ENCODE results near the gene ABCC9. TPM values are rescaled to one million over a fixed set of nuclear protein-coding genes. Genes with fewer than 3 reads are reported as not detected.
"Not testable (repeated sequence)": the region's sequence is repeated elsewhere in the genome, so short reads cannot be mapped to it uniquely, and the experiment has no call there.

Gene ABCC9
- total RNA-seq, 1 donor from 2014 or later: 65.9 TPM

DNA sequence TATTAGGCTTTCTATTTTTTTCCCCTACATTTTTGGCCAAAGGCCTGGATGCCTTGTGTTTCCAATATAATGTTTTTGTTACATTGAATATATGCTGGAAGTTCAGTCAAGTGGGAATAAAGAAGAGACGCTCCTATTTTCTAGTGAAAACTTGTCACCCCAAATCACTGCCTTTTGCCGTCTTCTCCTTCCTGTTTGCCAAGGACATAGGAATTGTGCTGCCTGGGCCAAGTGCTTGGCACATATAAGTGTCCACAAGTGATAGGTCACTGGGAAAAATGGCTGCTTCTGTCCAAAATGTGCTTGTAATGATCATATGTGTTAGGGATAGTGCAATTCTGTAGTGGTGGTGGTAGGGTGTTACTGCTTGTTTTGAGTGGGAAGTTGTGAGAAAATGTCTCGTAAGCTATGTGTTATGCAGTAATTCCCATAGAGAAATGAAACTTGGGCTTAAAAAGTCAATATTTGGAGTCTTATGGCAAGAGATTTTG, 155.1 kb downstream of the ABCC9 start:
- DNase-seq (ENCODE audit: low spot score) (no peak), ATAC-seq (no peak)

- DNase-seq (ENCODE audit: low spot score); ATAC-seq: not testable (repeated sequence)
Observed at GRCh38 chr12:21782723-21783122, 158.5 kb downstream of the ABCC9 start.

DNA sequence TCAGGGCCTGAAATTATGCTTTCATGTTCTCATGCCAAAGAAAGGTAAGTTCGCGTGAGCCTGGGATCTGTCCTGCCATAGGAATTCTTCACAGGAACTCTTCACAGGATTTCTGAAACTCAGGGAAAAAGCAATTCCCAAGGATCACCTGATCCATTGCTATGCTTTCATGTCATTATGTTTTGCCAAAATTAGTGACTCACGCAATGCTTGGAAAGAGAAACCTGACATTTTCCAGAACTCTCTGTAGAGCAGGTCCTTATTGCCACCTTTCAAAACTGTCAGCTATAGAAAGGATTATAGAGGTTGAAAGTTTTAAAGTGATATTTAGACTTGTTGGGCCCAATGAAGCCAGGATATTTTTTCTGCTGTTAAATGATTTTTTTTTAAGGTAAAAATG, 160.4 kb downstream of the ABCC9 start:
- DNase-seq (ENCODE audit: low spot score) (no peak), ATAC-seq (peak; percentile 74)

- no peak for DNase-seq (ENCODE audit: low spot score)
Observed at GRCh38 chr12:21776175-21776574, 165.1 kb downstream of the ABCC9 start.

DNA sequence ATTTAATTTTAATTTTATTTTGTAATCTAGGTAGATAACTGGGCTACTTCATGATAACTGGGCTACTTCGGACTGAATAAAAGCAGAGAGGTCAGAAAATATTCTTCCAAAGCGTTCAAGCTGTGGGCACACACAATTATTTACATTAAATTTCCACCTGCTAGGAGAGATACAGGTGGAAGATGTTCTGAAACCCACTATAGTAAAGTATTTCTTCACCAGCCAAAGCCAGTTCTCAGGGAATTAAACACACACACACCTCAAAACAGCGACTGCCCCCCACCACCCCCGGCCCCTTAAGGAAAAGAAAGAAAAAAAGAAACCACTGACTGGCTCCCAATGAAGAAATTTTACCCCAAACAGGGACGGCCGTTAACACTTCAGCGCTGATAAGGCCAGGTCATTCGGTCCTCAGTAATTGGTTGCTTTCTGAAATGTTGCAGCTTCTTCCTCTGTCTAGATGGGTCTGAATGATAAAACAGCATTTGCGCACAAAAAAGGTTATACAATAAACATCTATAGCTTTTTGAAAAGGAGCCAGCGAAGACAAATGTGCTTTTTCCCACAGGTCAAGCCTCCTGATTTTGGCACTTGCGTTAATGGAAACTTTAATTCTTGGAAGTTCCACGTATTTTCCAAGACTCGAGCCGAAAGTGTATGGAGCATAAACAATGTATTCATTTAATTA, 165.9 kb downstream of the ABCC9 start:
- DNase-seq (ENCODE audit: low spot score) (no peak), ATAC-seq (peak; percentile 9)

More at GRCh38 chr12:21776175-21776574, 165.1 kb downstream of the ABCC9 start:
- ATAC-seq: peak; percentile 19

DNA sequence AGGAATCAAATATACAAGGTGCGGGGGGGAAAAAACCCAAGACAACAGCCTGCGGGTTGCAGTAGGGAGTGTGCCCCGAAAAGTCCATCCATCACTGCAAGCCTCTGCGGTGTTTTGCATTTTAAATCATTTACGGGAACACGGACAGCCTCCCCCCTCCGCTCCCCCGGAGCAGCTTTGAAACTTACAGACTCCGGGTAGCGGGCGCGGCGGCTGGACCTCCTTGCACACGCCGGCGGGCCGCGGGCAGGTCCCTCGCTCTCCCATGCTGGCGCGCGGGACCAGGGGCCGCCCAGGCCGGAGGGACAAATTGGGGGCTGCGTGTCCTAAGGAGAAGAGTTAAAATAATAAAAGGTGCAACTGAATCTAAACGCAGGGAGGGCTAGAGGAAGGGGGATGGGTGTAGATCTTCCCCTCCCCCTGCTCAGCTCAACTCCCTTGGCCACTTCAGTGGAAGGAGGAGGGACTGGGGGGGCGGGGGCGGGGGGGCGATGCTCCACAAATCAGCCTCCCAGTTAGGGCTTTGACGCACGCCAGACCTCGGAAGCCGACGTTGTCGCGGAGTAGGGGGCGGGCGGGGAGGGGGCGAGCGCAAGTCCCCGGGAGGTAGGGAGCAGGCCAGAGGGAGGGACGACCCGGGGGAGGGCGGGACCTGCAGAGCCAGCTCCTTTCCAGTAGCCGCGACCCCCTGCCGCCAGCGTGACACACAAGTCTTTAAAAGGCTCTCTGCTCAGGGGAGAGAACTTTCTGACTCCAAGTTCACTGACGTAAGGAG, 166.7 kb downstream of the ABCC9 start, which contains the start of gene KCNJ8:
Gene KCNJ8 (minus strand): TSS at position 349 of the 775 bp plus-strand sequence. CDS start 1,090 bp downstream, outside the sequence.
- ATAC-seq (peak; percentile 77), DNase-seq (ENCODE audit: low spot score) (peak; percentile 91)

GRCh38 chr12:21773806-21774205, 167.4 kb downstream of the ABCC9 start:
- ATAC-seq (peak; percentile 10), DNase-seq (ENCODE audit: low spot score) (no peak)

DNA sequence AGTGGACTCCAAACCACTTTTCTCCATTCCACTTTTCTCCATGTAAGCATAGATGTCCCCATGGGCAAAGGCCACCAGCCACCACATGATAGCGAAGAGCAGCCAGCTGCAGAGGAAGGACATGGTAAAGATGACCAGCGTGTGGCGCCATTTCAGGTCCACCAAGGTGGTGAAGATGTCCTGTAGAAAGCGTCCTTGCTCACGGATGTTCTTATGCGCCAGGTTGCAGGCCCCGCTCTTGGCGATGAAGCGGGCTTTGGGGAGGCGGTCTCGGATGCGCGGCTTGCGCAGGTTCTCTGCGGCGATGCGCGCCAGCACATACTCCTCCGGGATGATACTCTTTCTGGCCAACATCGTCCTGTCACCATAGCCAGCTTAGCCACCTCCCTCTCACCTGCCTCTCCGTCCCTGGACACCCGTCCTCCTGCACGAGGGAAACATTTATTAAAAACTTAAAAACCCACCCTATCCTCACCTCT, 167.9 kb downstream of the ABCC9 start:
- DNase-seq (ENCODE audit: low spot score): peak; percentile 93

DNA sequence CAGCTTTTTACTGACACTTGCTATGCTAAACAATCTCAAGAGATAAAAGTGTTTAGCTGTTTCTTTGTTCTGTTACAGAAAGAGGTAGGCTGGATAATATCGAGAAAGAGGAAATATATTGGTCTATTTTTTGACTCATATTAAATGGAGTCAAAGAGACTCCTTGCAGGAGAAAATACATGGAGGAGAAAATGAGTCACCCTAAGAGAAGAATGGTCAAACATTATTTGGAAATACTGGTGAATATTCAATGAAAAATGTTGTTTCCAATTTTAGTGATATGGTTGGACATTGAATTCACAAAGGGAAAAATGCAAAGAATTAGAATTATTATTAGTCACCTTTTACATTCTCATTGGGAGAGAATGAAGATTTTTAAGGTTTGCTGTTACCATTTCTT, 169.9 kb downstream of the ABCC9 start:
- no peak for ATAC-seq
- DNase-seq (ENCODE audit: low spot score): no peak

More for the DNA sequence above, 167.9 kb downstream of the ABCC9 start:
- peak; percentile 75 for ATAC-seq

DNA sequence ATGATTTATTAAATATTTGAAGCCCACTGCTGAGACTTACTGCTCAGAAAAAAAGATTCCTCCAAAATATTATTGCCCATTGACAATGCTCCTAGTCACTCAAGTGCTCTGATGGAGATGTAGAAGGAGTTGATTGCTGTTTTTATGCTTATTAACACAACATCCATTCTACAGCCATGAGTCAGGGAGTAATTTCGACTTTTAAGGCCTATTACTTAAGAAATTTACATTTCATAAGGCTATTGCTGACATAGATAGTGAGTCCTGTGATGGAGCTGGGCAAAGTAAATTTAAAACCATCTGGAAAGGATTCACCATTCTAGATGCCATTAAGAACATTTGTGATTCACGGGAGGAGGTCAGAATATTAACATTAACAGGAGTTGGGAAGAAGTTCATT, 171.9 kb downstream of the ABCC9 start:
- DNase-seq (ENCODE audit: low spot score): no peak

GRCh38 chr12:21766403-21766802, 174.8 kb downstream of the ABCC9 start:
- no peak for ATAC-seq
- no peak for DNase-seq (ENCODE audit: low spot score)

More for the DNA sequence above, 171.9 kb downstream of the ABCC9 start:
- ATAC-seq: no peak

DNA sequence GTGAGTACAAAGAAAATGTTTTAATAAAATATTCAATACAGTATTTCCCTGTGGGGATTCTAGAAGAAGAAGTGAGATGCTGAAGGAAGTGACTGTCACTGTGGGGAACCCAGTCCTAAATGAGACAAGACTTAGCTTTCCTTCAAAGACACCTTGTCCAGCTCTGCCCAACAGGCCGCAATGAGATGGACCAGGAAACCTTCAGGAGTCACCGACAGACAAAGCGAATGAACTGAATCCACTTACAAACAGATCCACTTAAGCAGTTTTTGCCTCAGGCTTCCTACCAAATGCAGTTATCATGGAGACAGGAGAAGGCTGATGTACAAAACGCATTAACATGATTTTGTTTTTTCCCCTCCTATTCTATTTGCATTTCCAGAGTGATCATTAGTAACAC, 176.3 kb downstream of the ABCC9 start:
- ATAC-seq (no peak), DNase-seq (ENCODE audit: low spot score) (no peak)

- ATAC-seq (peak; percentile 83), DNase-seq (ENCODE audit: low spot score) (peak; percentile 65)
Observed at GRCh38 chr12:21764065-21764464, 177.2 kb downstream of the ABCC9 start.

DNA sequence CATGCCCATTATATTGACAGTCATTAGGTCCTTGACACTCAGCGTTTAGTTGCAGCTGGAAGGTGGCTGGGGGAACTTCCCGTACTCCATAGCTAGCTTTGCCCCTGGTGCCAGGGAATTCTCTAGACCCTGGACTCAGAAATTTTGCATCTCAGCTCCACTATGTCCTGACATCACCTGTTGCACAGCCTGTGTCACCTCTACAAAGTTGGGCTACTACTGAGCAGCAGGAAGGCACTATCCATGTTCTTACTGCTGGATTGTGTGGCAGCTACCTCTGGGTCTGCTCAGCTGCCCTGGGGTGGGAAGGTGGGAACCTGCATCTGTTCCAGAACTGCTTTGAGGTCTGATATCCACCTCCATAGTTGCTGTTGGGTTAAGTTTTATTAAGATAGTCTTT, 177.7 kb downstream of the ABCC9 start:
- no peak for DNase-seq (ENCODE audit: low spot score)
- ATAC-seq: peak; percentile 47

DNA sequence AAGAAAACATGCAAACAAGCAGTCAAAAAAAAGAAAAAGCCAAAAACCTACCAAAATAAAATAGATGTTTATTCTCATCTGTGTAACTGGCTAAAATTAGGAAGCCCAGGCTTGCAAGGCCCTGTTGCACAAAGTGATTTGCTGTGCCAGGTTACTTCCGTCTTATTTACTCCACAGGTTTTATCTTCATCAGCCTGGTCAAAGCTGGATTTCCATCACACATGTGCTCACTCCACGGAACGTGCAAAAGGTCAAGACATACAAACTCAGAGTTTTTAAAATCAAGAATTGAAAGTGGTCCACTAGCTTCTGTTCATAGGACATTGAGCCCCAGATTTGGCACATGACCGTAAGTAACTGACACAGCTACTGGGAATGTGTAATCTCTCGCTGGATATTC, 181.5 kb downstream of the ABCC9 start:
- ATAC-seq (peak; percentile 31), DNase-seq (ENCODE audit: low spot score) (no peak)

GRCh38 chr12:21757735-21758134, 183.5 kb downstream of the ABCC9 start:
- DNase-seq (ENCODE audit: low spot score) (peak; percentile 77), ATAC-seq (peak; percentile 90)

GRCh38 chr12:21756699-21757098, 184.5 kb downstream of the ABCC9 start:
- ATAC-seq (peak; percentile 5), DNase-seq (ENCODE audit: low spot score) (no peak)

GRCh38 chr12:21751517-21751916, 189.7 kb downstream of the ABCC9 start:
- DNase-seq (ENCODE audit: low spot score): no peak
- peak; percentile 88 for ATAC-seq

All from left lobe of liver (tissue), 2 donors.